Measurements from ENCODE around the gene KRTAP5-3. TPM values are rescaled to one million over a fixed set of nuclear protein-coding genes. Genes with fewer than 3 reads are reported as not detected.
"Not testable (repeated sequence)": the region's sequence is repeated elsewhere in the genome, so short reads cannot be mapped to it uniquely, and the experiment has no call there.

KRTAP5-3 gene
- polyA plus RNA-seq, 4 donors = not detected

GRCh38 chr11:1652442-1652770, 44.1 kb upstream of the KRTAP5-3 start:
- H3K27me3 ChIP-seq (ENCODE audit: control insufficient read depth in 3 of 3, insufficient read depth in 3 of 3, low read length in 3 of 3) = no peaks in the 10 kb centered on the region
- no peak overlapping the region for H3K27ac ChIP-seq (ENCODE audit: low read depth in 1 of 3, low read length in 2 of 3)
- DNase-seq (no peak), FAIRE-seq (no peak)
- H3K4me1 ChIP-seq (ENCODE audit: control insufficient read depth in 3 of 3, insufficient read depth in 2 of 3, low read depth in 1 of 3, low read length in 2 of 3) = peaks cover 0 to 29% (median 0%) of the 10 kb centered on the region in 3 donors
- H3K36me3 ChIP-seq (ENCODE audit: control insufficient read depth in 3 of 3, insufficient read depth in 2 of 3, low read depth in 1 of 3, low read length in 3 of 3) = no peaks in the 10 kb centered on the region
- WGBS, 3 donors = 51 to 56% (median 55%) methylated on average over 20 of the region's 20 CpGs
- H3K4me3 ChIP-seq (ENCODE audit: low read depth in 1 of 3, low read length in 3 of 3) = no peak overlapping the region
- H3K9me3 ChIP-seq (ENCODE audit: control insufficient read depth in 2 of 2, insufficient read depth in 1 of 2, low read depth in 1 of 2, low read length in 1 of 2) = no peaks in the 10 kb centered on the region

GRCh38 chr11:1652026-1652425, 43.8 kb upstream of the KRTAP5-3 start:
- H3K9me3 ChIP-seq (ENCODE audit: control insufficient read depth in 2 of 2, insufficient read depth in 1 of 2, low read depth in 1 of 2, low read length in 1 of 2) = no peaks in the 10 kb centered on the region
- DNase-seq (no peak), FAIRE-seq (no peak)
- no peaks in the 10 kb centered on the region for H3K36me3 ChIP-seq (ENCODE audit: control insufficient read depth in 3 of 3, insufficient read depth in 2 of 3, low read depth in 1 of 3, low read length in 3 of 3)
- H3K27ac ChIP-seq (ENCODE audit: low read depth in 1 of 3, low read length in 2 of 3) = no peak overlapping the region
- peaks cover 0 to 29% (median 0%) of the 10 kb centered on the region in 3 donors for H3K4me1 ChIP-seq (ENCODE audit: control insufficient read depth in 3 of 3, insufficient read depth in 2 of 3, low read depth in 1 of 3, low read length in 2 of 3)
- WGBS, 3 donors = 79 to 86% (median 79%) methylated on average over 17 to 19 of the region's 19 CpGs
- peaks cover 0 to under 1% (median 0%) of the 10 kb centered on the region in 3 donors for H3K27me3 ChIP-seq (ENCODE audit: control insufficient read depth in 3 of 3, insufficient read depth in 3 of 3, low read length in 3 of 3)
- no peak overlapping the region for H3K4me3 ChIP-seq (ENCODE audit: low read depth in 1 of 3, low read length in 3 of 3)

- DNase-seq (no peak), FAIRE-seq (no peak)
- Histone ChIP-seq H3K4me3 (ENCODE audit: low read depth in 1 of 3, low read length in 3 of 3) (no peak overlapping the region), H3K27ac (ENCODE audit: low read depth in 1 of 3, low read length in 2 of 3) (no peak overlapping the region), H3K4me1 (ENCODE audit: control insufficient read depth in 3 of 3, insufficient read depth in 2 of 3, low read depth in 1 of 3, low read length in 2 of 3) (peaks cover 0 to 29% (median 0%) of the 10 kb centered on the region in 3 donors), H3K36me3 (ENCODE audit: control insufficient read depth in 3 of 3, insufficient read depth in 2 of 3, low read depth in 1 of 3, low read length in 3 of 3) (no peaks in the 10 kb centered on the region), H3K27me3 (ENCODE audit: control insufficient read depth in 3 of 3, insufficient read depth in 3 of 3, low read length in 3 of 3) (peaks cover 0 to 1% (median 0%) of the 10 kb centered on the region in 3 donors), H3K9me3 (ENCODE audit: control insufficient read depth in 2 of 2, insufficient read depth in 1 of 2, low read depth in 1 of 2, low read length in 1 of 2) (no peaks in the 10 kb centered on the region)
- WGBS, 3 donors = 79 to 82% (median 80%) methylated on average over 7 of the region's 7 CpGs
Measured at GRCh38 chr11:1651411-1651980, 43.2 kb upstream of the KRTAP5-3 start.

GRCh38 chr11:1650918-1651262, 42.6 kb upstream of the KRTAP5-3 start:
- H3K4me3 ChIP-seq (ENCODE audit: low read depth in 1 of 3, low read length in 3 of 3) = no peak overlapping the region
- no peaks in the 10 kb centered on the region for H3K9me3 ChIP-seq (ENCODE audit: control insufficient read depth in 2 of 2, insufficient read depth in 1 of 2, low read depth in 1 of 2, low read length in 1 of 2)
- no peaks in the 10 kb centered on the region for H3K36me3 ChIP-seq (ENCODE audit: control insufficient read depth in 3 of 3, insufficient read depth in 2 of 3, low read depth in 1 of 3, low read length in 3 of 3)
- H3K27ac ChIP-seq (ENCODE audit: low read depth in 1 of 3, low read length in 2 of 3) = no peak overlapping the region
- 64 to 77% (median 74%) methylated on average over 5 of the region's 5 CpGs for WGBS, 3 donors
- DNase-seq = no peak
- peaks cover 0 to 1% (median 0%) of the 10 kb centered on the region in 3 donors for H3K27me3 ChIP-seq (ENCODE audit: control insufficient read depth in 3 of 3, insufficient read depth in 3 of 3, low read length in 3 of 3)
- FAIRE-seq = no peak
- peaks cover 0 to 29% (median 0%) of the 10 kb centered on the region in 3 donors for H3K4me1 ChIP-seq (ENCODE audit: control insufficient read depth in 3 of 3, insufficient read depth in 2 of 3, low read depth in 1 of 3, low read length in 2 of 3)

GRCh38 chr11:1650034-1650917, 42.0 kb upstream of the KRTAP5-3 start:
- Histone ChIP-seq H3K27me3 (ENCODE audit: control insufficient read depth in 3 of 3, insufficient read depth in 3 of 3, low read length in 3 of 3) (peaks cover 0 to 1% (median under 1%) of the 10 kb centered on the region in 3 donors), H3K27ac (ENCODE audit: low read depth in 1 of 3, low read length in 2 of 3) (no peak overlapping the region), H3K36me3 (ENCODE audit: control insufficient read depth in 3 of 3, insufficient read depth in 2 of 3, low read depth in 1 of 3, low read length in 3 of 3) (no peaks in the 10 kb centered on the region), H3K9me3 (ENCODE audit: control insufficient read depth in 2 of 2, insufficient read depth in 1 of 2, low read depth in 1 of 2, low read length in 1 of 2) (no peaks in the 10 kb centered on the region), H3K4me3 (ENCODE audit: low read depth in 1 of 3, low read length in 3 of 3) (no peak overlapping the region), H3K4me1 (ENCODE audit: control insufficient read depth in 3 of 3, insufficient read depth in 2 of 3, low read depth in 1 of 3, low read length in 2 of 3) (peaks cover 0 to 23% (median 0%) of the 10 kb centered on the region in 3 donors)
- 72 to 83% (median 75%) methylated on average over 15 of the region's 15 CpGs for WGBS, 3 donors
- DNase-seq (no peak), FAIRE-seq (no peak)

GRCh38 chr11:1648653-1649420, 40.6 kb upstream of the KRTAP5-3 start:
- FAIRE-seq = no peak
- no peak for DNase-seq
- H3K27ac ChIP-seq (ENCODE audit: low read depth in 1 of 3, low read length in 2 of 3) = no peak overlapping the region
- H3K4me3 ChIP-seq (ENCODE audit: low read depth in 1 of 3, low read length in 3 of 3) = no peak overlapping the region
- peaks cover 0 to 9% (median 0%) of the 10 kb centered on the region in 3 donors for H3K4me1 ChIP-seq (ENCODE audit: control insufficient read depth in 3 of 3, insufficient read depth in 2 of 3, low read depth in 1 of 3, low read length in 2 of 3)
- H3K36me3 ChIP-seq (ENCODE audit: control insufficient read depth in 3 of 3, insufficient read depth in 2 of 3, low read depth in 1 of 3, low read length in 3 of 3) = no peaks in the 10 kb centered on the region
- peaks cover 0 to 2% (median 1%) of the 10 kb centered on the region in 3 donors for H3K27me3 ChIP-seq (ENCODE audit: control insufficient read depth in 3 of 3, insufficient read depth in 3 of 3, low read length in 3 of 3)
- no peaks in the 10 kb centered on the region for H3K9me3 ChIP-seq (ENCODE audit: control insufficient read depth in 2 of 2, insufficient read depth in 1 of 2, low read depth in 1 of 2, low read length in 1 of 2)
- 79 to 86% (median 80%) methylated on average over 28 of the region's 28 CpGs for WGBS, 3 donors

- peaks cover 0 to 2% (median 1%) of the 10 kb centered on the region in 3 donors for H3K27me3 ChIP-seq (ENCODE audit: control insufficient read depth in 3 of 3, insufficient read depth in 3 of 3, low read length in 3 of 3)
- FAIRE-seq (no peak), DNase-seq (no peak)
- H3K36me3 ChIP-seq (ENCODE audit: control insufficient read depth in 3 of 3, insufficient read depth in 2 of 3, low read depth in 1 of 3, low read length in 3 of 3) = no peaks in the 10 kb centered on the region
- 83 to 90% (median 88%) methylated on average over 35 of the region's 35 CpGs for WGBS, 3 donors
- H3K27ac ChIP-seq (ENCODE audit: low read depth in 1 of 3, low read length in 2 of 3) = no peak overlapping the region
- H3K4me3 ChIP-seq (ENCODE audit: low read depth in 1 of 3, low read length in 3 of 3) = no peak overlapping the region
- no peaks in the 10 kb centered on the region for H3K9me3 ChIP-seq (ENCODE audit: control insufficient read depth in 2 of 2, insufficient read depth in 1 of 2, low read depth in 1 of 2, low read length in 1 of 2)
- peaks cover 0 to 7% (median 0%) of the 10 kb centered on the region in 3 donors for H3K4me1 ChIP-seq (ENCODE audit: control insufficient read depth in 3 of 3, insufficient read depth in 2 of 3, low read depth in 1 of 3, low read length in 2 of 3)
Measured at GRCh38 chr11:1647901-1648652, 39.8 kb upstream of the KRTAP5-3 start.

GRCh38 chr11:1646540-1646939, 38.3 kb upstream of the KRTAP5-3 start:
- not testable (repeated sequence) for H3K4me1 ChIP-seq (ENCODE audit: control insufficient read depth in 3 of 3, insufficient read depth in 2 of 3, low read depth in 1 of 3, low read length in 2 of 3); H3K9me3 ChIP-seq (ENCODE audit: control insufficient read depth in 2 of 2, insufficient read depth in 1 of 2, low read depth in 1 of 2, low read length in 1 of 2); FAIRE-seq; DNase-seq; H3K27me3 ChIP-seq (ENCODE audit: control insufficient read depth in 3 of 3, insufficient read depth in 3 of 3, low read length in 3 of 3); H3K36me3 ChIP-seq (ENCODE audit: control insufficient read depth in 3 of 3, insufficient read depth in 2 of 3, low read depth in 1 of 3, low read length in 3 of 3); H3K27ac ChIP-seq (ENCODE audit: low read depth in 1 of 3, low read length in 2 of 3); H3K4me3 ChIP-seq (ENCODE audit: low read depth in 1 of 3, low read length in 3 of 3)
- 84 to 88% (median 86%) methylated on average over 10 of the region's 10 CpGs for WGBS, 3 donors
